ENCODE results near the gene TRIO.

The TRIO gene

DNA sequence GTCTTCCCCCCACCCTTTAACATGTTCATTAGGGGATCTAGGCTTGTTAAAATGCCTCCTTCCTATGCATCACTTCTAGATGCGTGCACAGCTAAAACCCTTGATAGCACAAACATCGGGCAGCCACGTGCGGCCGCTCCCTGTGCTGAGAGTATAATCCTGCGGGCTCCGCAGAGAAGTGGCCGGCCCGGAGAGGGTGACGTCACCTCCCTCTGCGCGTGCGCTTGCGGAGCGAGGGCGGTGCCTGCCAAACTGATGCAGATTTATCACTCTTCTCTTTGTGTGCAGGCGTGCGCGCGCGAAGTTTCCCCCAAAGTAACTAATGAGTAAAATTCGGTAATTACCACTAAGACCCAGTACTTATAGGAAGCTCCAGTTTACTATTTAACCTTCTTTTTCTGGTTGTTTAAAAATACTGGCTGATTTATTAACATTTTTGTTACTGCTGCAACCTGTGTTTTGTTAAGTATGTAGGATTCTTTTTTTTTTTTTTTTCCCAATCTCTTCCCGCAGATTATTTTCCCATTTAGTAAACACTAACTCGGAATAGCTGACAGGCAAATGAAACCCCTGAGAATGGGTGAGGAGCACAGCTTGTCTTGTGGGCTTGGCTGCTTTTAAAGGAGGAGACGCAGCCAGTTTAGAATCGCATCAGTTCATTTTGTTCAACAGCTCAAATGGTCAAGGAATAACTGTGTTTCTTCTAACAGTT is 121.6 kb downstream of the TRIO start:
- peak; percentile 96 for DNase-seq (ENCODE audit: low read depth, low spot score)

DNA sequence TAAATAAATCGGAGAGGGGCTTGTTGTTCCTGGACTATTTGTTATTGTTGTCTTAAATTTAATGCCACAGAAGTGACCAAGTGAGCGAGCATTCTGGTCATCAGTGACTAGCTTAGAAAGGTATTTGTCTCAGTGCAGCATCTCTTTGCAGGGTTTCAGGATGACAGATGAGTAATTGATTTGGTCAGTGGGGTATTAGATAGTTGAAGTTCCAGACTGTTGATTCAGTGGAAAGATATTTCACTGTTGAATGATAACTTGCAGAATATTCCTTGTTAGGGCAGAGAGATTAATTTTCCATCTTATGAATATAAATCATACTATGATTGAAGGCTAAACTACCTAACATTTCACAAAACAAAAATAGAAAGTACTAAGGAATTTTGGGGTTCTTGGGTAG is 122.4 kb downstream of the TRIO start:
- no peak for DNase-seq (ENCODE audit: low read depth, low spot score)

DNA sequence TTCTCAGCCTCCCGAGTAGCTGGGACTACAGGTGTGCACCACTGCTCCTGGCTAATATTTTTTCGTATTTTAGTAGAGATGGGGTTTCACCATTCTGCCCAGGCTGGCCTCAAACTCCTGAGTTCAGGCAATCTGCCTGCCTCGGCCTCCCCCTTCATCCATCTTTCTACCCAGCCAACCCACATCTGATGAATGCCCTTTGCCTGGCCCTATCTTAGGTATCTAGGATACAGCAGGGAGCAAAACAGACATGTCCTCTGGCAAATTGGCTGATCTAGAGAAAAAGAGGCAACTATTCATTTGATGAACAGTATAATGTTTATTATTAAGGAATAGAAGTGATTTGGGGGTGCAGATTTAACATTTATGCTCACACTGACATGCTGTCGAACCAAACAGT is 123.0 kb downstream of the TRIO start:
- no peak for DNase-seq (ENCODE audit: low read depth, low spot score)

DNA sequence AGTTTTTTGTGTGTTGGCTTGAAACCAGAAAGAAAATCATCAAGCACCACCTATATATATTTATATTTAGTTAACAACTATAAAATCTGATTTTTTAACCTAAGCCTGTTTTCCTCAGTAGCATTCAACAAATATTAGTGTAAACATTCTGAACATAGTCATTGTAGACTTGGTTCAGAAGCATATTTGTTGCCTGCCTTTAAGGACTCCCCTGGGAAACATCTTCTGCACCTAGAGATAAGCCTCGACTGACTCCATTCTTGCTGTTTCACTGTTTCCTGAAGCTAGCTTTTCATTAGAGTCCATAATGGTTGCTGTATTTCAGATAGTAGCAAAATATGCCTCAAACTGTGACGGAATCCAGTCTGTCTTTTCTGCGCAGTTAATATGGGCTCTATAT is 123.5 kb downstream of the TRIO start:
- no peak for DNase-seq (ENCODE audit: low read depth, low spot score)

DNA sequence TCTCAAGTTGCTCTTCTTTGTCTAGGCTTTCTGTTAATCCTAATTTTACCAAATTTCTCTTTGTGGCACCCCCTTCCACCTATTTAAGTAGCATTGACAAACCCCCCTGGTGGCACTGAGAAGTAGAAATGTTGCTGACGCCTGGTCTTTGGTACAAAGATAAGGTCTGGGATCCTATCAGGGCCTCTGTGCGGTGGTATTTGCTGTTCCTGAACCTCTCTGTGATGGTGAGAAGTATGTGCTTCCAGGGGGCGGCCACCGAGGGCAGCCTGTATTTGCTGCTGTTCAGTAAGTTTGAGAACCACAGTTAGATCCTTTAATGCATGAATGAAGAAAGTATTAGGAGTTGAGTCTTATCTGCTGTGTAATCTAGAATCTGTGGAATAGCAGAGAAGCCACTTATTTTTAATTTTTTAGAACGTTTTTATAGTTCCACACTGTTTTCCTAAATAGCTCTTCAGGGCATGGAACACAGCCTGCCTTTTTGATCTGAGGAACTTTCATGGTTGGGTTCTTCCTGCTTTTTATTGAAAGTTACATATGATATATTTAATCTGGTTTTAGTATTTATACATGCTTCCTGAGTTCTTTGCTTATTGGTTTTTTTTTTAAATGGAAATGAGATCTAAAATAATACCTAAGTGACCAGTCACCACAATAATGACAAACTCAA is 124.2 kb downstream of the TRIO start:
- peak; percentile 65 for DNase-seq (ENCODE audit: low read depth, low spot score)

DNA sequence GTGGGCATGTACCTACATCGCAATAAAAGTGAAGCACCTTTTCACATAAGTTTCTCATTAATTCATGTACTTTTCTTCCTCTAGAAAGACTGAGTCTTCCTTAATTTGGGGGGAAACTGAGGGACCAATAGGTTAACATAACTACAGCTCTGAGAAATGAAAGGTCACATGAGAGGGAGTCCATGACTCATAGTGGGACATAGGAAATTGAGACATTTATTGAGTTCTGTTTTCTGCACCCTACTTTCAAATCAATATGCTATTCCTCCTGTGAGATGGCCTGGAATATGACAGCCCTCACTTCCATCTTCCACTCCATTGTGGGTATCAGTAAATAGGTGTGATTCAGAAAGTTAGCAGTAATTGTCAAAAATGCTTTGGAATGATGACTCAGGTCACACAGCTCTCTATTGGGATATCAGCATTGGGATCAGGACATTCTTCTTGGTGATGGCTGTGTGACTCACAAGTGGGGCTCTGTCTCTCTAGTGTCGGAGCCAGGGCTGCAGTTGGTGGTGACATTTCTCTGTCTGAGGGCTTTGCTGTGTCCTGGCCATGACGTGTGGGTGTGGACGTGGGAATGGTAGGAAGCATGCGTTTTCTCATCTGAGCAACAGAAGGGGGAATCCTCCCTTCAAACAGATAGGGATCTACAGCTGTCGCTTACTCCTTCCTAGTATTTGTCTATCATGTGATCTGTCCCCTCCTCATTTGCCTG is 125.0 kb downstream of the TRIO start:
- peak; percentile 74 for DNase-seq (ENCODE audit: low read depth, low spot score)

DNA sequence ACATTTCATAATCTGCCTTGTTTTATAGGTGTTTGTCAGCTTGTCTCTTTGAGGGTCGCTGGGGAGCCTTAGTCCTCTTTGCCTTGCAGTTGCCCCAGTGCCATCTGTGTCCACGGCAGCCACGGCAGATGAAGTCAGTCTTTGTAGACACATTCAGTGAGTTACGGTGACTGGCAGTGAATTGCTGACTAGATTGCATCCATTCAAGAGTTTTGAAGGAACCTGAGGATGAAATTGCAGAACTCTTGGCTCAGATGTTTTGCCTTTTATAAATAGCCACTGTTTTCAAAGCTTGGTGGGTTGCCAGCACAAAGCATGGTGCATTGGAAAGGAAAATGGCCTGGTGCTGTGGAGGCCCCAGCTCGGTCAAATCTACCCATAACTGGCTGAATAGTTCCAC is 125.6 kb downstream of the TRIO start:
- no peak for DNase-seq (ENCODE audit: low read depth, low spot score)

DNA sequence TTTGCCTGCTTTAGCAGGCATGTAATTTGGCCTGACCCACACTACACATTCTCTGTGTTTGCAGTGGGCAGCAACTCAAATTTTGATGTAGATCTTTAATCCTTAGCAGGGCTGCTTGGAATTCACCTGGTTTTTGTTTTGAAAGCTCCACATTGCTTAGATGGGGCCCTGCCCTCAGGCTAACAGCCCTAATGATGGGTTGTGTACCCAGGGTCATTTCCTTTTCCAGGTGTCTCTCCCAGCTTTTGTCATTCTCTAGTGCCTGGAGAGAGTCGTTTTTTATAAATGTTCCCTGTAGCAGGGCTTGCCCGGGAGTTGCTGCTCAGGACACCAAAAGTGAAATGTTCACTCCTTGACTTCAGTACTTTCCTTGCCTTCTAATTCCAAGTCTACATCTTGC is 126.3 kb downstream of the TRIO start:
- DNase-seq (ENCODE audit: low read depth, low spot score) = peak; percentile 78

DNA sequence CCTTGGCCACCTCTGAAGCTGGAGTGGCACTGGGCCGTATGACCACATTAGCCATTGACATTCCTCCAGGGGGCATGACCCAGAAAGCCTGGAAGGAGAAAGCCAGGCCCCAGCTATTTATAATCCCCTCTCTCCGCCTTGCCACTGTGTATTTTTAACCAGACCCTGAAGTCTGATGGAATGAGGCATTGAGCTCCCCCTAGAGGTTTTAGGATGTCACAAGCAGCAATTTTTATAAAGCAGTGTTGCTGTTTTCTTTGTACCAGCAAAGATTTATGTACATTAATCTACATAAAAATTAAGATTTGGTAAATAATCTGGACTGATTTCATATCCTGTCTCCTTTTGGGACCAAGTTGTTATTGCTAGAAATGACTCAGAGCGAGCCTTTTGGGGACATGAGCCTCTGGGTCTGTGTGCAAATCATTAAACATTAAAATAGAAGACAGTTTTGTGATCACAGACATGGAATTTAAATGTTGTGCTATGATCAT is 127.1 kb downstream of the TRIO start:
- DNase-seq (ENCODE audit: low read depth, low spot score) = peak; percentile 88

DNA sequence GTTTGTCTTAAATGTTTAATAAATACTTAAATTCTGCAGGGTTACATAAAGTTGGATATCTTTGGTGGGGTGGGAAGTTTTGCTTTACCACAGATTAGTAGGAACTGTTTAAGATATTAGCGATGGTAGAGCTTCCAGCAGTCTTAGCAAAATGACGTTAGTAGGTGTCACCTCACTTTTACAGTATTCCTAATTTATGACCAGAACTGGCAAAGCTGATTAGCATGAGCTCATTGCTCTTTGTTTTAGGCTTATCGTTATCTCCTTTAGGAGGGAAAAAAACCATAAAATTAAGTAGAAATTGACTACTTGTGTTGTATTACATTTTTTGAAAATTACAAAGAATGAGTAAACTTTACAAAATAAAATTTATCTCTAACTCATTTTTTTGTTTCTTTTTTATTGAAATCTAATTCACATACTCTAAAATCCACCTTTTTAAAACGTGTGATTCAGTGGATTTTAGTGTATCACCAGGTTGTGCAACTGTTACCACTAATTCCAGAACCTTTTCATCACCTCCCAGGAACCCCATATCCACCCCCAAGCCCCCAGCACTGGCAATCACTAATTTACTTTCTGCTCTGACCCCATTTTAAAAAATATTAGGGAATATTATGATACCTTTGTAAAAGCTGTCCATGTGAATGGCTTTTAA is 129.5 kb downstream of the TRIO start:
- no peak for DNase-seq (ENCODE audit: low read depth, low spot score)

DNA sequence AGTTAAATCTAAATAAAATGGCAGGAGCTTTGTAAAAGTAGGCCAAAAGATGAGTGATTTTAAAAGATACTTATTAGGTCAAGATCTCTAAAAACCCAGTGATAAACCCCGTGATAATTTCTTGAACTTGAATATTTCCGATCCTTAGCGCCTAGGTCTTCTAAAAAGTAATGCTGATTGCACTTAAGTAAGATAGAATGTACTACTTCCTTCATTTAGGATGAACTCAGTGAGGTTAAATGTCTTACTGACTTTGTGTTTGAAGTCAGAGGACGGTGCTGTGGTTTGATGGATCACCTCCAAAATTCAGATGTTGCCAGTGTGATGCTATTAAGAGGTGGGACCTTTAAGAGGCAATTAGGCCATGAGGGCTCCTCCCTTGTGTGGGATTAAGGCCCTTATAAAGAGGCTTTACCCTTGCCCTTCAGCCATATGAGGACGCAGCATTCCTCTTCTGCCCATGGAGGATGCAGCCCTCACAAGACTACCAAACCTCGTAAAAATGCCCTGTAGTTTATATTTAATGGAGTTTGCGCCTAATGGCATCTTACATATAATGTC is 130.1 kb downstream of the TRIO start:
- DNase-seq (ENCODE audit: low read depth, low spot score) = no peak

DNA sequence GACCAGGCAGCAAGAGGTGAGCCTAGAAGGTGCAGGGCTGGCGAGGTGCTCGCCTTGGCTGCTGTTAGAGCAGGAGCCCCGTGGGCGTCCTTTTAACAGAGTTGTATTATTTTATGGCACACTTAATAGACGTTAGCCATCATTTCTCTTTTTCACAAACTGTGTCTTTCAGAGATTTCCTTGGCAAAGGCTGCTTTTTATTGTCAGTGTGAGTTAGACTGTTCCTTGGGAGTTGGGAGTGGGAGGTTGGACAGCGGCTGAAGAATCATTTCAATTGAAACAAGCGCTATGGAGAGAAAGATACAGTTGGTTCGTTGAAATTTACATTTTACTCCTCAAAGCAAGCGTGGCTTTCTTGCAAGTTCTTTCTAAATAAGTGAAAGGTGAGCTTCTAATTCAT is 133.2 kb downstream of the TRIO start:
- no peak for DNase-seq (ENCODE audit: low read depth, low spot score)

DNA sequence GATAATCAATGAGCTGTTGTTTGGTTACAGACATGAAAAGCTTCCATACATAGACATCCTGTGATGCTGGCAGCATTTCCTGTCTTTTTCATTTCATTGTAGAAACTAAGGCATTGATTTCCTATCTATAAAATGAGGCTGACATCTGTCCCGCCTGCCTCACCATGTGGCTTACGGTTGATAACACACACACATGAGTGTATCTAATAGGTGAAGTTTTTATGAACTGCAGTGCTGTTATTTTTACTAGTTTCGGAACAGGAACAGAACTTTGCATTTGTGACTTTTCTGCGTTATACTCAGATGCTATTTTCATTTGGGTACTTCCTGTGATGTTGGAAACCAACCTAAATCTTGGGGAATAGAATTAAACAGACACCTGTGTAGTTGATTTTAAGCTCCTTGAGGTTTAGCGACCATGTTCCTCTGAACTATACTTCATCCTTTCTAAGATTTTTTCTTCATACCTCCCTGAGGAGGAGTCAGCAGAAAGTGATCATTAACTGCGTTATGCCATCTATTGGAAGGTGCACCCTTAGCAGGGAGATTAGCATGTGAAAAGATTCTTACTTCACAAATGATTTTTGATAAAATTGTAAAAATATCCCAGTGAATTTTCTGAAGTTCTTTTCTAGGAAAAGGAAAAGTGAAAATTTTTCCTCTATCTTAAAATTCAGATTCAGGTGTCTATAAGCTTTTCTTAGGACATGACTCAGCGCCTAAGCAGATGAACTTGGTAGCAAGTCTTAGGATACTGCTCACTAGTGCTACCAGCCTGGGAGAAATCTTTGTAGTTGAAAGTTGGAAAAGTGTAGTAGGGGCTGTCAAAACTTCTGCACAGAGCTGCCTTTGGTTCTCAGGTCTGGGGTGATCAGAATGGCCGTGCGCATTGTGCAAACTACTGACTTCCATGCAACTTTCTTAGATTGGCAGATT is 134.5 kb downstream of the TRIO start:
- DNase-seq (ENCODE audit: low read depth, low spot score) = no peak

DNA sequence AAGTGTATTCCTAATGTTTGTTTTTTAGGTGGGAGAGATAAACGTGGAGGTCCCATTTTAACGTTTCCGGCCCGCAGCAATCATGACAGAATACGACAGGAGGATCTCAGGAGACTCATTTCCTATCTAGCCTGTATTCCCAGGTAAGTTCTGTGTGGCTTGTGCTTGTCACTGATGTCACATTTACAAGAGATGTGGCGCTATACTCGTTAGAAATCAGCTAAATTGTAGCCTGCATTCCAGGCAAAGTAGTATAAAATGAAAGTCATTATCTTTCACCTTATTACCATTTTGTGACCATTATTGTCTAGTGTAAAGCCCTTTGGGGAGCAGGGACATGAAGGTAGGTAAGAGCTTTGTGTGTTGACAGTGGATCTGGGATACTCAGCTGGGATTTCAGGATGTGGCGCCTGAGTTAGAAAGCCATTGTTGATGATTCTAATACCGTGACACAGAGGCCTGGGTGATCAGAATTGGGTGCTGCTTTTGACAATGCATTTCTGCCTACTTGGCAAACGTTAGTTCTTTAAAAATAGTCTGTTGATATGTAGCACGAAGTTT is 137.2 kb downstream of the TRIO start:
- DNase-seq (ENCODE audit: low read depth, low spot score) = no peak

DNA sequence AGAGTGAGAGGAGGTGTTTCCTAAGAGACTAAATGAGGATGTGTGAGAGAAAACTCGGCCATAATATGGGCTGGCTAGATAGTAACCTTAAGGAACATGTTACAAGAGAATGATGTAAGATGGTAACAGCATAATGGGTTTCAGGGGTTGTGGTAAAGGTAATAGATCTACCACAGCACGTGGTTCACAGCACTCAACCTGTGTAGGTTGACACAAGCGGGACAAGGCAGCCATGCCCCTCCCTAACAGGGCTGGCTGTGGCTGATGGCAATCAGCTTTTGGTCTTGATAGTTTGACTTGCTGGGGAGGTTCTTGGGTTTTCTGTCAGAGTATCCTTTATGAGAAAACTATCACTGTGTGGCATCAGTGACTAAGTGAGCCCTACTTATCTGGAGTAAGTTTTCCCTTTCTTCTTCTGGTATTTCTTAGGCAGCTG is 138.6 kb downstream of the TRIO start:
- no peak for DNase-seq (ENCODE audit: low read depth, low spot score)

DNA sequence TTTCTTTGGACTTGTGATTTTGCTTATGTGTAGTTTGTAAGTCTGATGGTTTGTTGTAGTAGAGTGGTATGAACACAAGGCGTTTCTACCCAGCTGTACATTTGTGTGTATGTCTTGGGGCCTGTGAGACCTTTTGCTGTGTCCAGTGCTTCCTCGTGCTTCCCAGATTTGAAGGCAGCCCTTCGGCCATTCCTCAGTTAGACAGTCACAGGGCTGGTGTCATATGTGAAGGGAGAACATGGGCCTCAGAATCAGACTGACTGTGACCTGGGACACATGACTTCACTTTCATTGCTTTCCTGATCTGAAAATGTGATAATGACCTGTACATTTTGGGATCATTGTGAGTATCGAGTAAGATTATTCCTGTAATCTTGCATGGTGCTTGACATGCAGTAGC is 140.0 kb downstream of the TRIO start:
- DNase-seq (ENCODE audit: low read depth, low spot score) = no peak

DNA sequence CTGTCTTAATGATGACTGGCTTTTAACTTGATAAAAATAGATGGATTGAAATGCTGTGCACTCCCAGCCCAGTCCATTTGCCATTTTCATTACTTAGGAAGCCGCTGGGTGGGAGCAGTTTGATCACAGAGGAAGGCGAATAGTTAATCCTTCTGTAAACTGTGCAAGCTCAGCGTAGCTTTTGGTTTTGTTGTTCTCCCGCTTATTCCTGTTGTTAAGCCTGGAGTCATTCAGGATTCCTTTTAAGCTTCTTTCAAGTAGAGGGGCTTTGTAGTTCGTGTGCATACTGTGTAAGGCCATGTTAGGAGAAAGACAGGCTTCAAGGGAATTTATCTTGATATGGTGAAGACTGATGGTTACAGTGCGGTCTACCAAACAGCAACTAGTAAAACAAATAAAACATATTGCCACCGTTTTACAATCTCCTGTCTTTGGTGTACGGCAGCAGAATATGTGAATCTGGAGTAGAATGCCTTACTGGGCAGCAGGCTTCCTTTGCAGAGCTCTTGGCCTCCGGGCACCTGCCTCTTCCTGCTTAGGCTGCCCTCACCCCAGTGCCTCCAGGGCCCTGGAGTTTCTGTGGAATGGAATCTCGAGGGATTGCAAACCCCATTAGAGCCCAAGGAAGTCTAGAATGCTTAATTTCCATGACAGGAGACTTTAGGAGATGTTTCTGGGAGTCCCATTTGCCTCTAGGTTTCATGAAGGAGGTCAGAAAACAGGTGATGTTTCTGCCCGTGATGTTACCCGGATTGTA is 141.4 kb downstream of the TRIO start:
- peak; percentile 88 for DNase-seq (ENCODE audit: low read depth, low spot score)

DNA sequence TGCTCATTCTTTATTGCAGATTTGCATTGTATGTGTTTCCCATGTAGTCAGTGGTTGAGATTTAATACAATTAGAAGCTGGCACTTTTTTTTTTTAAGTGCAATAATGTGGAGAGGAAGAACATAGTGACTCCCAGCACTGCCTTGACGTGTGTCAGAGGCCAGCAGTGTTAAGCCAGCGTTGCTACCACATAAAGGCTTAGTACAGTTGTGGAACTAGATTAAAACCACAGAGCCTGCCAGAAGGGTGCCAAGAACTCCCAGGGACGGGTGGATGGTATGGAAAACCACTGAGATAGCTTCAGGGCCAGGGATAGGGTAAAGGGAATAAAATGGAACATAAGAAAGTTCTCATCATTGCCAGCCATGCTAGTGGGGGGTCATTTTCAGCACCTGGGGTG is 142.9 kb downstream of the TRIO start:
- no peak for DNase-seq (ENCODE audit: low read depth, low spot score)

DNA sequence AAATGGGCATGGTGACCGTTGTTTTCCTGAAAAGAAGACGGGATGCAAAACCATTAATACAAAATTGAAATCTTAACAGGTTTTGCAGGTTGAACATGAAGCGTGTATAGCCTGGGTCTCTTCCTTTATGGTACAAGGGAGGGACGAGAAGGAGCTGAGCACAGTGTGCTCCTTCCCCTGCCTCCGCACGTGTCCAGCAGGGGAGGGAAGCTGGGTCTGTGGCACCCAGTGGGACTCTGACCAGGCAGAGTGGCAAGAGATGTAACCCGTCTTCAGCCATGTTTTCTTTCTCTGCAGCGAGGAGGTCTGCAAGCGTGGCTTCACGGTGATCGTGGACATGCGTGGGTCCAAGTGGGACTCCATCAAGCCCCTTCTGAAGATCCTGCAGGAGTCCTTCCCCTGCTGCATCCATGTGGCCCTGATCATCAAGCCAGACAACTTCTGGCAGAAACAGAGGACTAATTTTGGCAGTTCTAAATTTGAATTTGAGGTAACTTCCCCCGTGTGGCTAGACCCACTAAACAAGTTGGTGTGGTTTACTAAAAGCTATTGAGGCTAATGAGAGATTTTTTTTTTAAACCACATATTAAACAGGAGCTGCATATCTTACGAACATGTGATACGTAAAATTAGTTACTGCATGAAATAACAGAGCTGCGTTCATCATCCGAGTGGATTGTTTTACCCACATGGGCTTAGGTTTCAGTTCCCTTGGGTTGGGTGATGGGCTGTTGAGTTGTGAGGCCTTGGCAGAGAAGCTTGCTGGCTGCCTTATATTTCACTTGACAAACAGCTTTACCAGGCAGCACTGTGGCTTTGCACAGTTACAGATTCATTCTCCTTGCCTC is 143.7 kb downstream of the TRIO start:
- no peak for DNase-seq (ENCODE audit: low read depth, low spot score)
